Measurements from ENCODE around the gene RASA1. TPM values are rescaled to one million over a fixed set of nuclear protein-coding genes. Genes with fewer than 3 reads are reported as not detected.

RASA1 gene
- total RNA-seq, 1 experiment from 2014 or later, result 40.1 TPM

DNA sequence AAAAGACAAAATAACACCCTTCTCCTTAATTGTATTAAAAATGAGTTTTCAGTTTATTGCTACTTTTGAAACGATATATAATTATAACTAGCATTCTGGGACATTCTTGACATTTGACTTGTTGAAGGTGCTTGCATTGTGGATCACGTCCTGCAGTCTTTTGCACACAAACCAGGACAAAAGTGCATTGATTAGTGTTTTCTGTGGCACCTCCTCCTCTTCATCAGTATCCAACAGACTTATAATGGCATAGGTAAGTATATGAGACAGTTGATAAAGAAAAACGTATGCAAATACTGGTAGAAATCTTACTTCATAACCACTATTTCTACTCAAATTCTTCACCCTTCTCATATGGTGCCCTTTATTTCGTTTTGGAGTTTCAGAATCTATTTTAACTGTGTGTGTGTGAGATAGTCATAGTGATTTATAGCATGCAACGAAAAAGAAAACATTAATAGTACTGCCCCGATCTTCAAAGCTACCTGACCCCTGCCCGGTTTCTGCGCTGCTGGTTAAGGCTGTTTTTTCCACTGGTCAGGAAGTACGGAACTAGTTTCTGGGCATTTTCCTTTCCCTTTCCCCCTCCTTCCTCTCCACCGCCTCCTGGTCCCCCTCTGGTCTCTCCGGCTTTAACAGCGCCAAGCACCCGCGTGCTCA lies 639 bp upstream of the RASA1 start:
- H3K36me3 ChIP-seq (ENCODE audit: low read depth, low read length), result no peaks in the 10 kb centered on the region
- intact Hi-C loops (cut with micrococcal nuclease), result loop anchor here (1.0 to 5.0 kb wide), 4 partner anchors 70 to 197 kb away; no protein-coding TSS in a partner anchor

GRCh38 chr5:87268126-87268969 lies 665 bp downstream of the RASA1 start:
- 0 out of 2 replicates have a peak, but pooled peaks cover 10% of the 10 kb centered on the region for H4K20me1 ChIP-seq (ENCODE audit: low read length)
- H3K9me2 ChIP-seq (replicated peaks; ENCODE audit: low read length), result no peaks in the 10 kb centered on the region
- CTCF ChIA-PET, result interaction anchor here (0.5 to 1.3 kb wide), 4 partner anchors 194 to 282 kb away, joined by 3 to 4 read pairs (median 3); no protein-coding TSS in a partner anchor
- peak overlapping the region; percentile 81 for H2AFZ ChIP-seq (ENCODE audit: low read length)
- peak overlapping the region; percentile 79 for H3K27ac ChIP-seq (ENCODE audit: low read length)
- intact Hi-C loops (cut with micrococcal nuclease), result loop anchor here (2.0 to 5.0 kb wide), 3 partner anchors 71 to 148 kb away; no protein-coding TSS in a partner anchor
- H3K9ac ChIP-seq (ENCODE audit: low read length), result peak overlapping the region; percentile 81
- peaks cover 14% of the 10 kb centered on the region; the same call in 1 of the 2 replicates for H3K4me1 ChIP-seq (ENCODE audit: insufficient read depth, low read length)
- H3K4me2 ChIP-seq (ENCODE audit: low read length), result peak overlapping the region; percentile 91
- H3K36me3 ChIP-seq (ENCODE audit: low read depth, low read length), result no peaks in the 10 kb centered on the region
- DNase-seq (peak; percentile 74), ATAC-seq (peak; percentile 51)
- H3K9me3 ChIP-seq (ENCODE audit: low read length), result no peaks in the 10 kb centered on the region
- H3F3A ChIP-seq (ENCODE audit: low read length, unreplicated experiment), result no peaks in the 10 kb centered on the region
- H3K4me3 ChIP-seq (ENCODE audit: low read length), result peak overlapping the region; percentile 95
- POLR2A ChIA-PET (ENCODE audit: unreplicated experiment), result interaction anchor here (0.5 to 1.4 kb wide), 20 partner anchors 9 to 1778 kb away, joined by 3 to 37 read pairs (median 8); no protein-coding TSS in a partner anchor
- H3K27me3 ChIP-seq (ENCODE audit: low read length), result no peaks in the 10 kb centered on the region
- no TSS peak for BruUV-seq (replicated peaks)
- TF ChIP-seq CTCF (conservative IDR thresholded peaks at IDR 0.05; ENCODE audit: low read depth, low read length), result no peak
- TF ChIP-seq EZH2phosphoT487 (IDR thresholded peaks at IDR 0.05; ENCODE audit: borderline replicate concordance, low read length), result no peak
- no peak for TF ChIP-seq EZH2 (IDR thresholded peaks at IDR 0.05; ENCODE audit: low read length, unreplicated experiment)
- peaks cover 54% of the 10 kb centered on the region for H3K79me2 ChIP-seq (ENCODE audit: low read length)

More for the DNA sequence above, 639 bp upstream of the RASA1 start:
- peak overlapping the region; percentile 91 for H3K4me2 ChIP-seq (ENCODE audit: low read length)
- H3K4me1 ChIP-seq (ENCODE audit: insufficient read depth, low read length), result peaks cover 14% of the 10 kb centered on the region; the same call in 1 of the 2 replicates
- H3K9me2 ChIP-seq (replicated peaks; ENCODE audit: low read length), result no peaks in the 10 kb centered on the region
- H4K20me1 ChIP-seq (ENCODE audit: low read length), result 0 out of 2 replicates have a peak, but pooled peaks cover 10% of the 10 kb centered on the region
- ChIA-PET POLR2A (ENCODE audit: unreplicated experiment) (interaction anchor here (0.5 to 1.4 kb wide), 15 partner anchors 57 to 1394 kb away, joined by 3 to 14 read pairs (median 5); no protein-coding TSS in a partner anchor), CTCF (interaction anchor here (0.6 to 1.0 kb wide), 2 partner anchors 133 to 280 kb away, joined by 3 to 4 read pairs; no protein-coding TSS in a partner anchor)
- BruUV-seq (replicated peaks), result TSS peak; percentile 92
- H3F3A ChIP-seq (ENCODE audit: low read length, unreplicated experiment), result no peaks in the 10 kb centered on the region
- H3K9me3 ChIP-seq (ENCODE audit: low read length), result no peaks in the 10 kb centered on the region
- H2AFZ ChIP-seq (ENCODE audit: low read length), result peak overlapping the region; percentile 81
- H3K9ac ChIP-seq (ENCODE audit: low read length), result peak overlapping the region; percentile 81
- H3K27ac ChIP-seq (ENCODE audit: low read length), result peak overlapping the region; percentile 46
- no peak for TF ChIP-seq EZH2phosphoT487 (IDR thresholded peaks at IDR 0.05; ENCODE audit: borderline replicate concordance, low read length)
- no peak for TF ChIP-seq CTCF (conservative IDR thresholded peaks at IDR 0.05; ENCODE audit: low read depth, low read length)
- TF ChIP-seq EZH2 (IDR thresholded peaks at IDR 0.05; ENCODE audit: low read length, unreplicated experiment), result no peak
- DNase-seq (no peak), ATAC-seq (no peak; the same call in 1 of the 2 replicates)
- H3K27me3 ChIP-seq (ENCODE audit: low read length), result no peaks in the 10 kb centered on the region
- peaks cover 41% of the 10 kb centered on the region for H3K79me2 ChIP-seq (ENCODE audit: low read length)
- H3K4me3 ChIP-seq (ENCODE audit: low read length), result peak overlapping the region; percentile 95

All from PC-3 (cell line).